ENCODE measurements around the gene LHPP. TPM values are rescaled to one million over a fixed set of nuclear protein-coding genes. Genes with fewer than 3 reads are reported as not detected.

LHPP gene
- total RNA-seq, 1 experiment from 2014 or later = 6.6 TPM

GRCh38 chr10:124642088-124642710 is 180.6 kb downstream of the LHPP start:
- ATAC-seq = no peak
- Histone ChIP-seq H3K9me3 (ENCODE audit: low read length) (no peaks in the 10 kb centered on the region), H3K9me2 (replicated peaks; ENCODE audit: low read length) (no peaks in the 10 kb centered on the region), H3K4me3 (ENCODE audit: low read length) (no peak overlapping the region), H3K27ac (ENCODE audit: low read length) (no peak overlapping the region), H3K79me2 (ENCODE audit: low read length) (no peaks in the 10 kb centered on the region), H3F3A (ENCODE audit: low read length, unreplicated experiment) (no peaks in the 10 kb centered on the region), H3K4me2 (ENCODE audit: low read length) (no peak overlapping the region), H3K36me3 (ENCODE audit: low read depth, low read length) (no peaks in the 10 kb centered on the region), H3K4me1 (ENCODE audit: insufficient read depth, low read length) (no peaks in the 10 kb centered on the region), H4K20me1 (ENCODE audit: low read length) (no peaks in the 10 kb centered on the region), H3K9ac (ENCODE audit: low read length) (no peak overlapping the region), H3K27me3 (ENCODE audit: low read length) (no peaks in the 10 kb centered on the region), H2AFZ (ENCODE audit: low read length) (no peak overlapping the region)
- no peak for DNase-seq
- TF ChIP-seq CTCF (conservative IDR thresholded peaks at IDR 0.05; ENCODE audit: low read depth, low read length) (no peak), EZH2phosphoT487 (IDR thresholded peaks at IDR 0.05; ENCODE audit: borderline replicate concordance, low read length) (no peak)
- intact Hi-C loops (cut with micrococcal nuclease) = no loop called here
- no TSS peak for BruUV-seq (replicated peaks)
- ChIA-PET CTCF (no interaction called here), POLR2A (ENCODE audit: unreplicated experiment) (no interaction called here)

- BruUV-seq (replicated peaks) = no TSS peak
Measured at GRCh38 chr10:124643330-124644009, 181.8 kb downstream of the LHPP start.

More at GRCh38 chr10:124643330-124644009, 181.8 kb downstream of the LHPP start:
- Histone ChIP-seq H3K36me3 (ENCODE audit: low read depth, low read length) (no peaks in the 10 kb centered on the region), H4K20me1 (ENCODE audit: low read length) (no peaks in the 10 kb centered on the region), H3K4me2 (ENCODE audit: low read length) (no peak overlapping the region), H3F3A (ENCODE audit: low read length, unreplicated experiment) (no peaks in the 10 kb centered on the region), H3K9me2 (replicated peaks; ENCODE audit: low read length) (no peaks in the 10 kb centered on the region), H3K27ac (ENCODE audit: low read length) (no peak overlapping the region), H3K4me3 (ENCODE audit: low read length) (no peak overlapping the region), H3K79me2 (ENCODE audit: low read length) (no peaks in the 10 kb centered on the region), H3K9ac (ENCODE audit: low read length) (no peak overlapping the region), H3K9me3 (ENCODE audit: low read length) (no peaks in the 10 kb centered on the region), H2AFZ (ENCODE audit: low read length) (no peak overlapping the region), H3K4me1 (ENCODE audit: insufficient read depth, low read length) (no peaks in the 10 kb centered on the region), H3K27me3 (ENCODE audit: low read length) (no peaks in the 10 kb centered on the region)
- no peak for ATAC-seq
- ChIA-PET POLR2A (ENCODE audit: unreplicated experiment) (no interaction called here), CTCF (no interaction called here)
- DNase-seq = no peak
- TF ChIP-seq CTCF (conservative IDR thresholded peaks at IDR 0.05; ENCODE audit: low read depth, low read length) = no peak
- TF ChIP-seq EZH2phosphoT487 (IDR thresholded peaks at IDR 0.05; ENCODE audit: borderline replicate concordance, low read length) = no peak
- no peak for TF ChIP-seq EZH2 (IDR thresholded peaks at IDR 0.05; ENCODE audit: low read length, unreplicated experiment)
- intact Hi-C loops (cut with micrococcal nuclease) = no loop called here
